Middle frontal gyrus (tissue), 1 donor: ENCODE results near the gene PPP1R12B.
"Not testable (repeated sequence)": the region's sequence is repeated elsewhere in the genome, so short reads cannot be mapped to it uniquely, and the experiment has no call there.

Experiments used
- DNase-seq: peaks from one replicate; pipeline ENCODE4 v3.0.0-alpha.2; 2015; ENCODE audit warnings: low spot score; ENCODE audit errors: extremely low spot score

Gene PPP1R12B

DNA sequence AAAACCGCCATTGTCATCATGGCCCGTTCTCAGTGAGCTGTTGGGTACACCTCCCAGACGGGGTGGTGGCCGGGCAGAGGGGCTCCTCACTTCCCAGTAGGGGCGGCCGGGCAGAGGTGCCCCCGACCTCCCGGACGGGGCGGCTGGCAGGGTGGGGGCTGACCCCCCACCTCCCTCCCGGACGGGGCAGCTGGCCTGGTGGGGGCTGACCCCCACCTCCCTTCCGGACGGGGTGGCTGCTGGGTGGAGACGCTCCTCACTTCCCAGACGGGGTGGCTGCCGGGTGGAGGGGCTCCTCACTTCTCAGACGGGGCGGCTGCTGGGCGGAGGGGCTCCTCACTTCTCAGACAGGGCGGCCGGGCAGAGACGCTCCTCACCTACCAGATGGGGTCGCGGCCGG lies 103.1 kb downstream of the PPP1R12B start:
- not testable (repeated sequence) for DNase-seq

DNA sequence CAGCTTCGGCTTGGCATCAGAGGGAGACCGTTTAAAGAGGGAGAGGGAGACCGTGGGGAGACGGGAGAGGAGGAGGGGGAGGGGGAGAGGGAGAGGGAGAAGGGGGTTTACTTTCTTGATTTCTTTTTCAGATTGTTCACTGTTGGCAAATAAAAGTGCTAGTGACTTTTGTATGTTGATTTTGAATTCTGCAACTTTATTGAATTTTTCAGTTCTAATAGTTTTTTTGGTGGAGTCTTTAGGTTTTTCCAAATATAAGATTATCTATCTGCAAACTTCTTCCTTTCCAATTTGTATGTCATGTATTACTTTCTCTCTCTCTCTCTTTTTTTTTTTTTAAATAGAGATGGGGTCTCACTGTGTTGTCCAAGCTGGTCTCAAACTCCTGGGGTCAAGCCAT lies 104.0 kb downstream of the PPP1R12B start:
- no peak for DNase-seq

DNA sequence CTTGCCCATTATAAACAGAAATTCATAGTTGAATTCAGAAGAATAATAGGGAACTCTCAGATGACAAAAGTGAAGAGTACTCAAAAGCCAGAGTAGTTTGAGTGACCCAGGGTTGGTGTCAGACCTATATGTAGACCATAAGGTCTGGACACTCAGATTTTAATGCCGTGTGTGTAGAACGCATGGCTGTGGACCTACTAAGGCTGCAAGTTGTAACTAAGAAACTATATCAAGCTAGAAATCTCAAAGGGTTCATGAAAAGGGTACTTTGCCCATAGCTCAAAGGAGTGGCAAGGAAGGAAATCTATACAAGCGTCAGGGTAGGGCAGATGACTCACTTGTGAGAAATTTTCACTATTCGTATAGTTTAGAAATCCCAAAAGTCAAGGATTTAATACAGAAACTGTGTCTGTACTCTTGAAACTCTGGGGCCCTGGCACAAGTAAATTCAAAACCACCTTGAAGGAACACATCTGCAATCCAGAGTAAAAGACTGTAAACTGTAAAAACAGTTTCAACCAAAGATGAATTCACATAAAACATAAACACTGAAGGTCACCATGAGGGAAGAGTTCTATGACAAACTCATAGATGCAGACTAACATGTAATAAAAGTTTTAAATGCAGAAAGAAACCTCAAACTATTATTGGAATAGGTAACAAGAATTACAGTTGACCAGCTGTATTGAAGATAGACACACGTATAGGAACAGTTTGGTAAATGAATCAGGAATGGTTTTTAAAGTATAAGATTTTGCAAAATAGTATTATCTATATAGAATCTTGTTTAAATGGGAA lies 108.1 kb downstream of the PPP1R12B start:
- DNase-seq, result not testable (repeated sequence)

DNA sequence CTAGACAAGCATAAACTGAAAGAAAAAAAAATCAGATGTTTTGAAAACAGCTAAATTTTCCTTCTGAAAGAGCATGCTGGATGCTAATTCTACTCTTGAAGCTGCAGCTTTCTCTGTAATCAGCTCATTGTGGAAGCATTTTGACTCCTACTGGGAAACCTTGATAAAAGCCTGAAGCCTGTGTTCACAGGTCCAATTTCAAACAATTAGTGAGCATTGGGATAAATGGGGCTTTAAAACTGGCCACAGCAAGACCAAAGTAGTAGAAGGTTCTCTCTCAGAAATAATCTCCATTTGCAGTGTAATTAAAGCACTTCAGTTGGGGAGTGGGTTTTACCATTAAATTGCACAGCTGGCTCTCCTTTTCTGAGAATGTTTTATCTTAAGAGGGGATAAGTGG lies 110.2 kb downstream of the PPP1R12B start:
- DNase-seq, result not testable (repeated sequence)

DNA sequence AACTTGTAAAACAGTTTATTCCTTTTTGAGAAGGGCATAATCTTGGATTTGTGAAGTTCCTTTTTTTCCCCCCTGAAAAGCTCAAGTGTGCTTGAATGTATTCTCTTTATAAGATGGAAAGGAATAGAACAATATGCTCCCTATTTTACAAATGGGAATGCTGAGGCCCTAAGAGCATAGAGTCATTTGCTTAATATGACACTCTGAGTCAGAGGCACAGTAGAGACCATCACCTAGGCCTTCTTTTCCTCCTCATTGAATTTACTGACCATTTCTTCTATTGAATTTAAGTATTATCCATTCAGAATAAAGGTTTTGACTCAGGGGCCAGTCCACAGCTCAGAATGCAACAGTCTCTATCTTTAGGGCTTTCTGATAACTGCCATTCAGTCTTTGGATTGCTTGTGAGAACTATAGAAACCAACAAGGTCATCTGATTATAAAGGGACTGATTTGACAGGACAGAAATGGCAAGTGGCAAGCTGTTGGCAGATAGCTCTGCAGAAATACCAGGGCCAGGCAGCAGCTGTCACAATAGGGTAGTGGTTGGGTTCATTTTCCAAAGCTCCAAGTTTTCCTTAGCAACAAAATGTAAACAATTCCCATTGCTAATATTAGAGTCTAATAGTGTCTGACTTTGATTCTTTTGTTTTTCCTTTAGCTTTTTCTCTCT lies 111.1 kb downstream of the PPP1R12B start:
- DNase-seq, result not testable (repeated sequence)

DNA sequence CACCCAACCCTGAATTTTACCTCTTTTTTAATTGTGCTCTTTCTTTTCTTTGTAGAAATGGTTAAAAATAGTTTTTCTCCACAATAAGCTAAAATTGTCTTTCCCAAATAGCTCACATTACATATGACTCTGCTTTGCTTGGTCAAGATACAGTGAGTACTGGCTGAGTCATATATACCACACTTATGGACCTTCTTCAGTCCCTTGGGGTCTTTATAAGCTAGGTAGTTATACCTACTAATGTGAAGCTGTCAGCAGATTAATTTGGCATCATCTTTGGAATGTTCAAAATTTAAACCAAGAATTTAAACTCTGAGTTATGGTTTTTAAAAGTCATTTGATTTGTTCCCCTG lies 111.6 kb downstream of the PPP1R12B start:
- DNase-seq, result not testable (repeated sequence)

DNA sequence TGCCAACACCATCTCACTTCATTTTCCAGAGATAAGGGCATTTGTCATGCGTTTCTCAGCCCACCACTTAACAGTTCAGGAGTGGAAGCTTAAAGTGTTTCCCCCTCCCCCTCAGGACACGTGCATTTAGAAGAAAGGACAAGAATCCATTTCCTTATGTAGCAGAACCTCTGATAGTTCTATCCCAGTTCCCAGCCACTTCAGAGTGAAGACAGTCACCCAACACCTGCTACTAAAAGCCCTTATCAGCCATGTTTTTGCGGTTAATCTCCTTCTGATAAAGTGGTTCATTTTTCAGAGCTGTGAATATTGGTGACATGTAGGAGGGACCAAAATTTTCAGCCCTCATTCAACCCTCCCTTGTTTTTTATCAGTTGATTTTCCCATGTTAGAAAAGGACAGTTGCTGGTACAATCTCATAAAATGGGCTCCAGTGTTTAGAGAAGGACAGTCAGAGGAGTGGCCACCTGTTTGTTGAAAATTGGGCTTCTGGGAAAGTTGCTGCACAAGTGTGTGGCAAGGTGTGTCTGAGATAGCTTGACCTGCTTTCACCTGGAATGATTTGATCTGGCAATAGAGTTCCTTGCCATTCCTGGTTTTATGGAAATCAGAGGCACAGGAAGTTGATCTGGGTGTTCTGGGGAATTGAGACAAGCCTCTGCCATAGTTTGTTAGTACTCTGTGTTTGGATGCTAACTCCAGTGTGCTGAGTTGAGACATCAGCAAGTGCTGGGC lies 114.0 kb downstream of the PPP1R12B start:
- DNase-seq, result no peak

DNA sequence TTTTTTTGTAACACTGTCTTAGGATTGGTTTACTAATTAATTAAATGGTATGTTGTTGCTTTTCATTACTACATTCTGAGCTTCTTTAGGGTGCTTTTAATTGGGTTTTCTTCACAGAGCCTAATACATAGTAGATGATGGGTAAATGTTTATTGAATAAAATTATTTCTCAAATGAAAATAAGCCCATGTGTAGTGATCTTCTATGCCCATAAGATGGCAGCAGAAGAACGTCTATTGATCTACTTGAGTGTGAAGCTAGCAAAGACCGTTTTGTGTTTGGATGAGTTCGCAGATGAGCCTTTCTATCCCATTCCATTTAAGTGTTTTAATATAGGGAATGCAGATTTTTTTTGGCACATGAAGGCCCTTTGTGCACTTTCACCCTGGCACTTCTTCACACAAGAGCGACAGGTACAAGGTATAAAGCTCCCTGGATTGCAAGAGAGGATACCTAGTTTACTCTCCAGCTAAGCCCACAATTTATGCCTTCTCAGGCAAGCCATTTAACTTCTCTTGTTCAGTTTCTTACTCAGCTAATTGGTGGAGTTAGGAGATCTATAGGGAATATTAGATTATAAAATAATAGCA lies 115.7 kb downstream of the PPP1R12B start:
- DNase-seq, result not testable (repeated sequence)

DNA sequence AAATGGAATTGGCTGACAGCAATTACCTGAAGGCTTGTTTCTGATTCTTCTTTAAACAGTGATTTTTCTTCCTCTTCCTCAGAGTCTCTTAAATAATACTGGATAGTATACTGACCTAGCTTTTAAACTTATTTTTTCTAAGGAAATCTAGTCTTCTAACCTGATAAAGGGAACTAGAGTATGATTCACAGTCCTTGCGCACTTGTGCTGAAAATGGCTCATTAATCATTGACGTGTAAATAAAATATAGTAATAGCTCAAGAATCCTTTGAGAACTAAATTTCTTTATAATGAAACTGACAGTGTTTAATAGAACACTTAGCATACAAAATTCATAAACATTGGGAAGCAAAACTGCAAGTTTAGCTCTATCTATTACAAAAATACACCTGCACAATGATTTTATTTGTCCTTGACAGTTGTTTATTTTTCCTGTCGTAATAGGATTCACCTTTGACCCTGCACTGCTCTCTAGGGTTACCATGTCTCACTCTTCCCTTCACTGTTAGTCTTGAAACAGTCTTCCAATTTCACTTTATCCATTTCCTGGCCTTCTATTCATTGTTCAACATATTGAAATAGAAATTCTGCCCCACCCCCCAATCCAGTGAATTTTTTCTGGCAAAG lies 117.3 kb downstream of the PPP1R12B start:
- DNase-seq, result not testable (repeated sequence)

DNA sequence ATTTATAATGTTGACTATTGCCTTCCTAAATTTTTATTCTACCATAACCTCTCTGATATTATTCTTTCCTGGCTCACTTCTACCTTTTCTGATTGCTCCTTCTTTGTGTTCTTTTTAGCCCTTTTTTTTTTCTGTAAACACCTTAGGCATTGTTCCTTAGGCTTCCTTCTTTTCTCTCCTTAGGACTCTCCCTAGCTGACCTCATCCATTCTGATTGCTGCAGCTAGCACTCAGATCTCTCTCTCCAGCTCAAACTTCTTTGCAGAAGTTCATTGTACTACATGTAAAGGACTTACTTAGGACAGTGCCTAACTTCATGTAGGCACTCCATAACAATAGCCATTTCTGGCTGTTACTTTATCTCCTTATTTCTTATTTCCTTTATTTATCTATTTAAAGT lies 117.8 kb downstream of the PPP1R12B start:
- DNase-seq, result not testable (repeated sequence)

DNA sequence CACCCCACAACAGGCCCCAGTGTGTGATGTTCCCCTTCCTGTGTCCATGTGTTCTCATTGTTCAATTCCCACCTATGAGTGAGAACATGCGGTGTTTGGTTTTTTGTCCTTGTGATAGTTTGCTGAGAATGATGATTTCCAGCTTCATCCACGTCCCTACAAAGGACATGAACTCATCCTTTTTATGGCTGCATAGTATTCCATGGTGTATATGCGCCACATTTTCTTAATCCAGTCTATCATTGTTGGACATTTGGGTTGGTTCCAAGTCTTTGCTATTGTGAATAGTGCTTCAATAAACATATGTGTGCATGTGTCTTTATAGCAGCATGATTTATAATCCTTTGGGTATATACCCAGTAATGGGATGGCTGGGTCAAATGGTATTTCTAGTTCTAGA lies 118.9 kb downstream of the PPP1R12B start:
- DNase-seq, result not testable (repeated sequence)

DNA sequence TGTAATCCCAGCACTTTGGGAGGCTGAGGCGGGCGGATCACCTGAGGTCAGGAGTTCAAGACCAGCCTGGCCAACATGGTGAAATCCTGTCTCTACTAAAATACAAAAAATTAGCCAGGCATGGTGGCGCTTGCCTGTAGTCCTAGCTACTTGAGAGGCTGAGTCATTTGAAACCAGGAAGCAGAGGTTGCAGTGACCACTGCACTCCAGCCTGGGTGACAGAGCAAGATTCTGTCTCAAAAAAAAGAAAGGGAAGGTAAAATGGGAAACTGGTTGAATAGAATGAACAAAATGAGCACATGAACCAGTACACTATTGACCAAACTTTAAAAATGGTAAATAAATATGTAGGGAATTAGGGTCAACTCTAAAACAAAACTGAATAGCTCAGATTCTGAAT lies 120.2 kb downstream of the PPP1R12B start:
- not testable (repeated sequence) for DNase-seq

DNA sequence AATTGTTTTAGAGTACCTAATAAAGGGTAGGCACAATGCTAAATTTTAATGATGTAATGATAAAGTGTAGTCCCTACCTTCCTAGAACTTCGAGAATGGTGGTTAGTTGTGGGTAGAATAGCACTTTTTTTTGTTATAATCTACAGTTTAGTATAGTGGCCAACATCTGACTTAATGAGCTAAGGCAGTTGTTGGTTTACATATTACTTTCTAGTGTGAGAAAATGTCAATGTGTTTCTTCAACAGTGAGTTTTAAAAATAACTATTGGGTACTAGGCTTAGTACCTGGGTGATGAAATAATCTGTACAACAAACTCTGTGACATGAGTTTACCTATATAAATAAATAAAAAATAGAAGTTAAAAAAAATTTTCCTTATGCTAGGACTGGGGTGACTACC lies 120.6 kb downstream of the PPP1R12B start:
- not testable (repeated sequence) for DNase-seq

DNA sequence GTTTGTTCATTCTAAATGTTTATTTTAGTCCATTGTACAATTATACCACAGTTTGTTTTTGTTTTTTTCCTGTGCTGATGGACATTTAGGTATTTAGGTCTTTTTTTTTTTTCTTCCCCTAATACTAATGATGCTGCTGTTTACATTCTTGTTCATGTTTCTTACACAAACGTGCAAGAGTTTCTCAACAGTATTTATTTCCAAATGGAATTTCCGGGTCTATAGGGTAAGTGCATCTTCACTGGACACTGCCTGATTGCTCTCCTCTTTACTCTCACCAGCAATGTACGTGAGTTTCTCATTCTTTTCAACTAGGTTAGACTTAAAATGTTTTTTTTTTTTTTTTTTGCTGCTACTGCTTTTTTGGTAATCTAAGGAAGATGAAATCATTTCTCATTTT lies 122.7 kb downstream of the PPP1R12B start:
- no peak for DNase-seq

DNA sequence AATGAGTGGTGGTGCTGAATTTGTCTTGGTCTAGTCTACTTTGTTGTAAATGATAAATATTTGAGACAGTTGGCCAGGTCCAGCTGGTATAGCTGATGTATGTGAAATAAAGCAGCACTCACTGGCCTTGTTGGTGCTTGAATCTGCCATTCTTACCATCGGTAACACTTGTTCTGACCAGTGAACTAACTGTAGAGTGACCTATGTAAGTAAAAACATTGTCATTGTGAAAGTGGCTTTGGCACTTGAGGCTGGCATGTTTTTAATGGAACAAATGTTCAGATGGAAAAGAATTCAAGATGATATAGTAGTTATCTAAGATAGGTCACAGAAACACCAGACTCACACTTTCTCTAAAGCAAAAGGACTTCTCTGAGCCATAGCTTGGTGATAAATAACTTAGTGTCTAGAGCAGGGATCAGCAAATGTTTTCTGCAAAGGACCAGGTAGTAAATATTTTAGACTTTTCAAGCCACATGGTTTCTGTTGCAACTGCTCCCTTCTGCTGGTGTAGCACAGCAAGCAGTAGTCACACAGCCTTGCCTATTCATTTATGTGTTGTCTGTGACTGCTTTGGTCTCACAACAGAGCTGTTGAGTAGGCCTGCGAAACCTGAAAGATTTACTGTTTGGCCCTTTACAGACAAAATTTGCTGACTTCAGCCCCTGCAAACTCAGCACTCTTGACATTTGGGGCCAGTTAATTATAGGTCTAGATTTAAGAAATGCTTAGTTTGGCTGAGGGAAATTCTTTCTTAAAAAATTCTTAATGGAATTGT lies 124.0 kb downstream of the PPP1R12B start:
- DNase-seq, result not testable (repeated sequence)

DNA sequence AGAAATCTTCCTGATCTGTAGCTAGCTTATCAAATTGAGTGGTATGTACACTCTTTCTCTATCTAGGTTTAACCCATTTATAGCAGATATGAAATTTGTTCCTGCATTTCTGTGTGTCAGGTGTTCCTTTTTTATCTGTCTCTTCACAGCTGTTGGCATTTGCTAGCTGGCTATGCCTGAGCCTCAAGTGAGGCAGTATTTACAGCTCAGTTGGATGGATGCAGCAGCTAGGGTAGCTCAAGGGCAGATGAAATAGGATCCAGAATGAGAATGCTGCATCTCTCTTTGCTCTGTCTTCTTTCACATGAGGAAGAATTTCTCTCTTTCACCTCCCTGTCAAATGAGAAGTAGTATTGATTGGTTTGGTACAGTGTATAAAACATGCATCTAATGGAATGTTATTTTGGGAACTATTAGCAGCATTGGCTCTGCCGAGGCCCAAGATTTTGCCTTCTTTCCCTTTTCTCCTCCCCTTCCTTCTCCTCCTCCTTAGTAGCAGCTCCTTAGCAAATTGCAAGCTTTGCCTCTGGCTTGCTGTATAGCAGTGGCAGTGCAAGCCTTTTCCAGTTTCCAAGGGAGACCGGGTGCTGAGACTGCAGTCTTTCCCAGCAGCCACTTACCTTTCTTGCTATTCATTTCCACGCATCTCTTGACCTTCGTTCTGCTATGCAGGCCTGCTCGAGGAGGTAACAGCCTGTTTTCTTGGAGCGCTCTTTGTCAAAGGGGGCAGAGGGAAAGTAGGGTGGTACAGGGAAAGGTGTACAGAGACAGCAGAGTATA lies 125.0 kb downstream of the PPP1R12B start:
- DNase-seq, result not testable (repeated sequence)

DNA sequence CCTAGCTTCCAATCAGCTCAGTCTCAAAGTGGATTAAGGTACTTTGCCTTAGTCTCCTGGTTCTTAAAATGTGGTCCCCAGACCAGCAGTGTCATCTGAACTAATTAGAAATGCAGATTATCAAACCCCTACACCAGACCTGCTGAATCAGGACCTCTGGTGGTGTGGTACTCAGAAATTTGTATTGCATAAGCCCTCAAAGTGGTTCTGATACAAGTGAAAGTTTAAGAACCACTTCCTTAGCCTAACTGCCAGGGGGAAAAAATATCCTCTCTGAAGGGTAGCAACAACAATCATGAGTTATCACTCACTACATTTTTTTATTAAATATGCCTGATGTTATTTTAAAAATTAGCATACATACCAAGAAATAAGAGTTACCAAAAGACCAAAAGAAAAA lies 131.2 kb downstream of the PPP1R12B start:
- not testable (repeated sequence) for DNase-seq

DNA sequence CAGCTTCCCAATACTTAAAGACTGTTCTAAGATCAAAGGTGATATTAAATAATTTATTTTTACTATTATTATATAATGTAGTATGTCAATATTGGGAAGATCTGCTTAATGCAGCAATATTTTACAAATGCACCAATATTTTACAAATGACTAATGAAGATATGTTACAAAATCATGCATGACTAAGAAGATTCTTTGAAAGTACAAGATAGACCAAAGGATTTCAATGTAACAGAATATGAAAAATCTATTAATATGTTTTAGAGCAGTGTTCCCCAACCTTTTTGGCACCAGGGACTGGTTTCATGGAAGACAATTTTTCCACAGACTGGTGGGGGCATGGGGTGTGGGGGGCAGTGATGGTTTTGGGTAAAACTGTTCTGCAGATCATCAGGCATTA lies 132.1 kb downstream of the PPP1R12B start:
- not testable (repeated sequence) for DNase-seq

DNA sequence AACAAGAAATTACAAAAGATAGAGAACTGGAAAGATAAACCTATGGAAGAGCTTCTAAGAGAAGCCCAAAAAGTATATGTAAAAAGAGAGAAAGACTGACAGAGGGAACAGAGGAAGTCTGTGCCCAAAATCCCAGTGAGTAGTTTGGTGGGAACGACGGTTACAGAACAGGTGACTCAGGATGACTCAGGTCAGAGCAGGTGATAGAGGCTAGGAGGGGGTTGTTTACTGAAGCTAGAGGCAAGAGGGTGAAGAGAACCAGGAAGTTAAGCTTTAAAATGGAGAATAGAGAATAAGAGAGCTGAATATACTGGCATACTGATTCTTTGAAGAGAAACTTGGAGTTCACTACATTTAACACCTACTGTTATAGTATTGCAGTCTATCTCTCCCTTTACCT lies 134.9 kb downstream of the PPP1R12B start:
- DNase-seq, result not testable (repeated sequence)

DNA sequence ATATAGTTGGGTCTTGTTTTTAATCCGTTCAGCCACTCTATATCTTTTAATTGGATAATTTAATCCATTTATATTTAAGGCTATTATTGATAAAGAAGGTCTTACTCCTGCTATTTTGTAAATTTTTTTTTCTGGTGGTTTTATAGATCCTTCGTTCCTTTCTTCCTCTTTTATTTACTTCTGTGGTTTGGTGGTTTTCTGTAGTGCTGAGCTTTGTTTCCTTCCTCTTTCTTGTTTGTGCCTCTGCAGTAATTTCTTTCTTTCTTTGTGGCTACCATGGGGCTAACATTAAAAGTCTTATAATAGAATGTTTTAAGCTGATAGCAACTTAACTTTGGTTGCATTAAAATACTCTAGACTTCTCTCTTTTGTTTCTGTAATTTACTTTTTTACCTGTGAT lies 135.5 kb downstream of the PPP1R12B start:
- DNase-seq, result not testable (repeated sequence)
